ENCODE measurements around the gene FCN1. TPM values are rescaled to one million over a fixed set of nuclear protein-coding genes. Genes with fewer than 3 reads are reported as not detected.

Gene FCN1
- total and polyA plus RNA-seq, 9 of the 15 experiments (the other 6 are each of a cell fraction or from before 2014, with no cell fraction given), result not detected

DNA sequence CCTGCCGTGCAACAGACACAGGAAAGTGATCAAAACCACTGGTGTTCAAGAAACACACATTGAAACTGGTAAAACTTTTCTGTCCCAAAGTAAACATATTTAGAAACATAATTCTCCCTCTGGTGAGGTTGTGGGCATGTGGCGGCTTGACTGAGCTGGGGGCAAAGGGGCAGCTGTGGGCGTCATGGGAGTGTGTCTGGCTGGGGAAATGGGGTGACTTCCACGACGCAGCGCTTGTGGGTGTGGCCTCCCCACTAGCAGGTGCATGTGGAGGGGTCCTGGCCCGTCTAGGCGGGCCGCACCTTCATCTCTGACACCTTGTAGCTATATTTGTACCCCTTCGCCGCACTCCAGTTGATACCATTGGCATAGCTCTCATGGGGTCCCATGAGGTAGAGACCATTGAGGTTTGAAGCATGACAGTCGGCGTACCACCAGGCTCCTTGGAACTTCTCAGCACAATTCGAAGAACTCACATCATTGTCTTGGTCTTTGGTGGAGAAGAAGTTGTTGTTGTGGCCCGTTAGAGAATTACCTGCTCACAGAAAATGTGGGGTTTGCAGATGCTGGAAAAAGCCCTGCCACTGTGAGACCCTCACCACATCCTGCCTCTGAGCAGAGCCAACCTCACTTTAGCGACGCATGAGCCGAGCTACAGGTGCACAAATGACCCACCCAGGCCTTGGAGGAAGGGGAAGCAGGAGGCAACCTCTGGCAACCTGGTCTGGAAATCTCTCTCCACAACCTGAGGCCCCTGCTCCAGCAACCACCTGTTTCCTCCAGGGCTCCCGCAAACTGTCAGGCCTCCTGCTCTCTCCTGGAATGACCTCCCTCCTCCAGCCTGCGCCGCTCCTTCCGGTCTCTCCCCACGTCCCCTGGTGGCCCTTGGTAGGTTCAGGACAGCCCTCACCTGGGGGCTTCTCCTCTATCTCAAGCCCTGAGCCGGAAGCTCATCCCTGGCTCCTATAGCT lies 7.9 kb downstream of the FCN1 start:
- H3K9me3 ChIP-seq (replicated peaks; ENCODE audit: control insufficient read depth, insufficient read depth, low read depth, low read length), result no peaks in the 10 kb centered on the region
- H2AFZ ChIP-seq (ENCODE audit: low read depth, low read length), result no peak overlapping the region
- H3K79me2 ChIP-seq (ENCODE audit: control insufficient read depth, insufficient read depth, low read length), result no peaks in the 10 kb centered on the region
- WGBS (ENCODE audit: insufficient coverage, low coverage, missing lambda C conversion rate), result under 1% methylated on average over 20 of the region's 24 CpGs
- no peaks in the 10 kb centered on the region for H3K4me1 ChIP-seq (replicated peaks in 1 of 2; ENCODE audit: control insufficient read depth in 2 of 2, insufficient read depth in 2 of 2, low read length in 2 of 2)
- in situ Hi-C loops (cut with MboI) (no loop called here), intact Hi-C loops (cut with micrococcal nuclease) (no loop called here)
- no peaks in the 10 kb centered on the region for H3K36me3 ChIP-seq (ENCODE audit: control insufficient read depth, insufficient read depth, low read length)
- H3K9me1 ChIP-seq (ENCODE audit: control insufficient read depth, insufficient read depth, low read length), result no peaks in the 10 kb centered on the region
- H3K4me2 ChIP-seq (ENCODE audit: insufficient read depth, low read length), result no peak overlapping the region
- CTCF ChIA-PET (ENCODE audit: low intra/inter-chr PET ratio), result no interaction called here
- ATAC-seq (no peak), FAIRE-seq (no peak), DNase-seq (ENCODE audit: extremely low read depth in 1 of 4, low spot score in 3 of 4) (no peak)
- TF ChIP-seq POLR2A (conservative IDR thresholded peaks at IDR 0.05) (no peak), SRSF7 (optimal IDR thresholded peaks at IDR 0.05; ENCODE audit: low read depth, low read length) (no peak), ZNF644 (tag; IDR thresholded peaks at IDR 0.05; ENCODE audit: low read depth) (no peak), ZNF124 (CRISPR knock-in tag; IDR thresholded peaks at IDR 0.05) (no peak), KHSRP (IDR thresholded peaks at IDR 0.05) (no peak), SNIP1 (IDR thresholded peaks at IDR 0.05; ENCODE audit: low read depth) (no peak), ZNF217 (CRISPR knock-in tag; IDR thresholded peaks at IDR 0.05) (no peak), ZNF77 (CRISPR knock-in tag; IDR thresholded peaks at IDR 0.05) (no peak), MCM5 (IDR thresholded peaks at IDR 0.05; ENCODE audit: low read depth) (no peak), EZH2 (IDR thresholded peaks at IDR 0.05; ENCODE audit: borderline replicate concordance, low read depth, low read length) (no peak)
- H3K27me3 ChIP-seq (ENCODE audit: control insufficient read depth in 2 of 2, insufficient read depth in 2 of 2, low read length in 2 of 2), result peaks cover 11 to 55% of the 10 kb centered on the region in 2 experiments; a peak in 4 of 5 replicates
- H3K9ac ChIP-seq (ENCODE audit: insufficient read depth in 1 of 2, low read depth in 2 of 2, low read length in 2 of 2), result no peak overlapping the region
- no peak overlapping the region for H3K27ac ChIP-seq (ENCODE audit: extremely low read depth, low read depth, low read length)
- no TSS peak for BruUV-seq (replicated peaks)
- H3K4me3 ChIP-seq, result no peak overlapping the region
- peaks cover 5% of the 10 kb centered on the region for H4K20me1 ChIP-seq (replicated peaks; ENCODE audit: control insufficient read depth, insufficient read depth, low read length)
- POLR2A ChIA-PET, result interaction anchor here (0.6 kb wide), 1 partner anchor 125 kb away, joined by 3 read pairs; no protein-coding TSS in a partner anchor
